ENCODE measurements around the gene TSPO2. TPM values are rescaled to one million over a fixed set of nuclear protein-coding genes. Genes with fewer than 3 reads are reported as not detected.

The TSPO2 gene
- total and polyA plus RNA-seq, 2 of the 13 experiments (the other 11 are each of a cell fraction or from before 2014, with no cell fraction given) = 0.55 TPM; not detected in 1

DNA sequence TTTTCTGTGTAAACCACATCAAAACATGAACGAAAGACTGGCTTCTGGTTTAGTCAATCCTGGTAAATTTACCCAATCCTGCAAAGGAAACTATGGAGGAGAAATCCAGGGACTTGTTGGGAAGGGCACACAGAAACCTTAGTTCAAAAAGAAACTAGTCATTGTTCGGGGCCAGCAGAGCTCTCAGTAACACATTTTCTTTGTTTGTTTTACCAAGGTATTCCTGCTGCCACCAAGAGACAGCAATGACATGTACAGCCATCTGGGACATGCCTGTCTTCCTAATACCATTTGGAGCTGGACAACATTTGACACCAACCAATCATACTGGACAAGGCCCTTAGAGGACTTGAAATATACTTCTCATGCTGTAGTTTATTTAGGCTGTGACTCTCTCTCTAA lies 21.6 kb downstream of the TSPO2 start (continued):
- TF ChIP-seq SOX6 (IDR thresholded peaks at IDR 0.05) (no peak), SOX6 (CRISPR knock-in tag; IDR thresholded peaks at IDR 0.05) (peak; percentile 87), GATA4 (IDR thresholded peaks at IDR 0.05; ENCODE audit: borderline replicate concordance, low read depth) (0 out of 2 replicates have a peak, but pooled peaks have one; percentile 19), CBFB (CRISPR knock-in tag; IDR thresholded peaks at IDR 0.05) (peak; percentile 51; the same call in 1 of the 2 replicates), SMAD3 (CRISPR knock-in tag; IDR thresholded peaks at IDR 0.05) (peak; percentile 27; the same call in 1 of the 2 replicates), MXD4 (CRISPR knock-in tag; IDR thresholded peaks at IDR 0.05) (0 out of 2 replicates have a peak, but pooled peaks have one; percentile 28)

DNA sequence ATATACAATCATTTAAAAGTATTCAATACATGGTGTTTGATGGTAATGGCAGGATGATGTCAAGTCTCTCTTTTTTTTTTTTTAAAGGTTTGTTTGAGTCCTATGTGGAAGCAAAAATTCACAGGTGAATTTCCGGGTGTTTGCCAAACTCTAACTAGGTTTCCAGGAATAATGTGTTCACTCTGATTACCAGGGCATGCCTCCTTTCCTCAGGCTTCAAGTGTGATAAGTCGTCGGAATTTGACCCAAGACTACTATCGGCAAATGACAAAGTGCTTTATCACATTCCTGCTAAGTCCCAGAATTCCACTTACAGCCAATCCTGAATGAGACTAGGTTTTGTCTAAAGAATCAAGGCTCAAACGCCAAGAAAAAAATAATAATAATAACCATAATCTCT lies 22.6 kb downstream of the TSPO2 start:
- H3K4me1 ChIP-seq (ENCODE audit: insufficient read depth, low read length) = peaks cover 51% of the 10 kb centered on the region
- H3K27ac ChIP-seq (ENCODE audit: extremely low read length, insufficient read depth, low read length) = peak overlapping the region; percentile 75
- H3K4me2 ChIP-seq (ENCODE audit: low read depth, low read length) = peak overlapping the region; percentile 59
- H3K9ac ChIP-seq (ENCODE audit: insufficient read depth, low read depth, low read length) = no peak overlapping the region
- BruUV-seq (replicated peaks) = no TSS peak
- H3K9me3 ChIP-seq (ENCODE audit: low read length) = no peaks in the 10 kb centered on the region
- 17% methylated on average over 5 of the region's 5 CpGs for WGBS (ENCODE audit: low lambda C conversion rate)
- no peak overlapping the region for H2AFZ ChIP-seq (ENCODE audit: low read length)
- POLR2A ChIA-PET = interaction anchor here (1.2 to 2.7 kb wide), 6 partner anchors 8 to 107 kb away, joined by 3 to 44 read pairs (median 14); partner anchors contain the start of genes APOBEC2, NFYA, OARD1 and UNC5CL
- ATAC-seq (no peak), DNase-seq (ENCODE audit: low spot score) (peak; percentile 37), FAIRE-seq (peak; percentile 21)
- peaks cover 6 to 28% of the 10 kb centered on the region in 2 experiments for H3K36me3 ChIP-seq (replicated peaks in 1 of 2; ENCODE audit: control insufficient read depth in 1 of 2, insufficient read depth in 2 of 2, low read length in 2 of 2)
- H4K20me1 ChIP-seq (ENCODE audit: insufficient read depth, low read length) = no peaks in the 10 kb centered on the region
- H3K4me3 ChIP-seq (replicated peaks in 1 of 3; ENCODE audit: insufficient read depth in 1 of 3, low read depth in 2 of 3, low read length in 3 of 3) = peak overlapping the region in 1 of 3 experiments; percentile 2; a peak in 1 of 6 replicates
- in situ Hi-C loops (cut with HindIII; ENCODE audit: extremely low pct_ligation_motif_present, low pct_unique_long_range_greater_than_20kb) (loop anchor here (5.0 kb wide), 1 partner anchor 33 kb away; no protein-coding TSS in a partner anchor), intact Hi-C loops (cut with micrococcal nuclease; ENCODE audit: unreplicated experiment) (loop anchor here (1.0 to 10.0 kb wide), 3 partner anchors 25 to 740 kb away; no protein-coding TSS in a partner anchor)
- CTCF ChIA-PET (ENCODE audit: low intra/inter-chr PET ratio, low total read pairs) = interaction anchor here (3.4 to 5.3 kb wide), 4 partner anchors 26 to 58 kb away, joined by 19 to 56 read pairs (median 33); partner anchors contain the start of gene UNC5CL
- no peaks in the 10 kb centered on the region for H3K27me3 ChIP-seq (ENCODE audit: control insufficient read depth in 1 of 2, insufficient read depth in 2 of 2, low read length in 2 of 2)
- H3K79me2 ChIP-seq (ENCODE audit: insufficient read depth, low read length) = no peaks in the 10 kb centered on the region
- TF ChIP-seq ETV6 (CRISPR knock-in tag; conservative IDR thresholded peaks at IDR 0.05) (no peak), DNMT3B (CRISPR knock-in tag; conservative IDR thresholded peaks at IDR 0.05) (no peak), ZNF646 (CRISPR knock-in tag; IDR thresholded peaks at IDR 0.05) (no peak), SRF (IDR thresholded peaks at IDR 0.05; ENCODE audit: low read depth, low read length) (no peak), EP300 (IDR thresholded peaks at IDR 0.05; ENCODE audit: low read depth in 2 of 2, low read length in 2 of 2) (peak in 1 of 2 experiments; percentile 35; a peak in 1 of 4 replicates), EP300 (CRISPR knock-in tag; IDR thresholded peaks at IDR 0.05; ENCODE audit: borderline replicate concordance) (no peak), ZNF260 (CRISPR knock-in tag; IDR thresholded peaks at IDR 0.05; ENCODE audit: borderline replicate concordance, low read depth) (no peak), PHB2 (IDR thresholded peaks at IDR 0.05; ENCODE audit: partially characterized antibody) (no peak), PPARG (CRISPR knock-in tag; conservative IDR thresholded peaks at IDR 0.05) (no peak), NFE2 (CRISPR knock-in tag; IDR thresholded peaks at IDR 0.05) (no peak), NCOA2 (CRISPR knock-in tag; IDR thresholded peaks at IDR 0.05) (no peak; the same call in 1 of the 2 replicates), BCL6 (CRISPR knock-in tag; IDR thresholded peaks at IDR 0.05) (peak; percentile 57; the same call in 1 of the 2 replicates)

Measured in HepG2 (cell line).